IMR-90 (cell line): ENCODE data around the gene TBC1D22A. TPM values are rescaled to one million over a fixed set of nuclear protein-coding genes. Genes with fewer than 3 reads are reported as not detected.

Experiments
- ATAC-seq: fragments of 200-7000 bp; cut with Tn5 transposase; 2 replicates; pipeline ENCODE4 v1.9.1; 2020; ENCODE audit warnings: low read depth, mild to moderate bottlenecking, moderate library complexity
- BruUV-seq: library from RNA; stranded (reverse); fragments of 400-500 nt; replicated peaks from 2 replicates; lab custom pipeline; 2021; lab: Mats Ljungman, UMichigan
- CTCF ChIA-PET: fragments of 300-600 bp; formaldehyde crosslinking; extraction: SDS; loops from one replicate; lab custom pipeline; 2021; ENCODE audit warnings: antibody characterized with exemption; lab: Yijun Ruan, JAX
- POLR2A ChIA-PET: fragments of 300-600 bp; sonication (Branson Sonifier 250); formaldehyde crosslinking; loops from one replicate; lab custom pipeline; 2022; ENCODE audit warnings: antibody characterized with exemption; ENCODE audit not compliant: unreplicated experiment; lab: Charles Lee
- DNase-seq: peaks from one replicate; pipeline ENCODE4 v3.0.0; 2013
- H2AFZ ChIP-seq: replicated peaks from 2 replicates; pipeline ENCODE3; 2013; ENCODE audit warnings: low read length, mild to moderate bottlenecking; ENCODE audit not compliant: poor library complexity
- H2AK5ac ChIP-seq: 2 replicates; pipeline ENCODE4 v1.6.1; 2013; ENCODE audit warnings: low read depth, low read length, inconsistent platforms
- H2AK9ac ChIP-seq: replicated peaks from 2 replicates; pipeline ENCODE3; 2013; ENCODE audit warnings: mild to moderate bottlenecking, low read depth, low read length, moderate library complexity; ENCODE audit not compliant: poor library complexity
- H2BK120ac ChIP-seq: 2 replicates; pipeline ENCODE4 v1.6.1; 2013; ENCODE audit warnings: low read depth, low read length, inconsistent platforms
- H2BK15ac ChIP-seq: 3 replicates; pipeline ENCODE4 v1.6.1; 2013; ENCODE audit warnings: low read depth, low read length, inconsistent platforms
- H2BK20ac ChIP-seq: 2 replicates; pipeline ENCODE4 v1.6.1; 2013; ENCODE audit warnings: low read depth, mild to moderate bottlenecking, inconsistent platforms, low read length, moderate library complexity
- H2BK5ac ChIP-seq: 2 replicates; pipeline ENCODE4 v1.6.1; 2013; ENCODE audit warnings: mild to moderate bottlenecking, low read depth, low read length, inconsistent platforms; ENCODE audit not compliant: poor library complexity, severe bottlenecking
- H3K14ac ChIP-seq: replicated peaks from 2 replicates; pipeline ENCODE4 v1.6.1; 2013; ENCODE audit warnings: low read depth, low read length, inconsistent platforms
- H3K18ac ChIP-seq: 2 replicates; pipeline ENCODE4 v1.6.1; 2013; ENCODE audit warnings: low read depth, low read length, control low read depth
- H3K23ac ChIP-seq: 2 replicates; pipeline ENCODE4 v1.6.1; 2013; ENCODE audit warnings: low read depth, low read length, inconsistent platforms
- H3K27ac ChIP-seq: 2 replicates; pipeline ENCODE4 v1.5.1; 2013; ENCODE audit warnings: mild to moderate bottlenecking, control low read depth, low read length; ENCODE audit not compliant: insufficient read depth
- H3K27me3 ChIP-seq: 2 replicates; pipeline ENCODE4 v1.6.1; 2013; ENCODE audit warnings: low read length; ENCODE audit not compliant: control insufficient read depth, insufficient read depth
- H3K36me3 ChIP-seq: 2 replicates; pipeline ENCODE4 v1.6.1; 2013; ENCODE audit warnings: low read length, mixed read lengths; ENCODE audit not compliant: control insufficient read depth, insufficient read depth
- H3K4ac ChIP-seq: 2 replicates; pipeline ENCODE4 v1.6.1; 2013; ENCODE audit warnings: low read depth, low read length, inconsistent platforms
- H3K4me1 ChIP-seq: 2 replicates; pipeline ENCODE4 v1.6.1; 2013; ENCODE audit warnings: low read length, mixed read lengths; ENCODE audit not compliant: control insufficient read depth, insufficient read depth
- H3K4me2 ChIP-seq: 2 replicates; pipeline ENCODE4 v1.6.1; 2013; ENCODE audit warnings: low read depth, mild to moderate bottlenecking, control low read depth, low read length, moderate library complexity
- H3K4me3 ChIP-seq: 2 replicates; pipeline ENCODE4 v1.5.1; 2013; ENCODE audit warnings: low read depth, mild to moderate bottlenecking, control low read depth, low read length, moderate library complexity; ENCODE audit not compliant: insufficient read depth
- H3K56ac ChIP-seq: 2 replicates; pipeline ENCODE4 v1.6.1; 2013; ENCODE audit warnings: low read length, inconsistent platforms; ENCODE audit not compliant: insufficient read depth; ENCODE audit errors: extremely low read depth
- H3K79me1 ChIP-seq, 2 experiments: 2 replicates each; pipeline ENCODE4 v1.6.1; 2013; ENCODE audit warnings: low read length in 2 of 2, inconsistent platforms in 1 of 2, low read depth in 1 of 2
- H3K9ac ChIP-seq: 2 replicates; pipeline ENCODE4 v1.6.1; 2013; ENCODE audit warnings: low read depth, low read length, control low read depth
- H3K9me1 ChIP-seq: 2 replicates; pipeline ENCODE4 v1.6.1; 2013; ENCODE audit warnings: low read length, inconsistent platforms; ENCODE audit not compliant: insufficient read depth
- H3K9me3 ChIP-seq: 2 replicates; pipeline ENCODE4 v1.6.1; 2013; ENCODE audit warnings: low read length; ENCODE audit not compliant: control insufficient read depth, insufficient read depth
- H4K20me1 ChIP-seq: 2 replicates; pipeline ENCODE4 v1.6.1; 2013; ENCODE audit warnings: low read length, inconsistent platforms; ENCODE audit not compliant: insufficient read depth
- H4K5ac ChIP-seq: 2 replicates; pipeline ENCODE4 v1.6.1; 2013; ENCODE audit warnings: mild to moderate bottlenecking, low read depth, low read length, control low read depth
- H4K8ac ChIP-seq, 2 experiments: 2 replicates each; pipeline ENCODE4 v1.6.1; 2013; ENCODE audit warnings: low read depth in 2 of 2, low read length in 2 of 2, control low read depth in 1 of 2, inconsistent platforms in 1 of 2
- H4K91ac ChIP-seq: 2 replicates; pipeline ENCODE4 v1.6.1; 2013; ENCODE audit warnings: low read depth, low read length, inconsistent platforms; ENCODE audit not compliant: insufficient read depth
- CEBPB ChIP-seq: IDR thresholded peaks from 2 replicates; pipeline ENCODE4 v1.6.1; 2012; ENCODE audit warnings: low read depth, low read length, improper control_type of control experiment
- CHD1 ChIP-seq: IDR thresholded peaks from 2 replicates; pipeline ENCODE4 v1.6.1; 2012; ENCODE audit warnings: low read depth, low read length, improper control_type of control experiment
- CTCF ChIP-seq: conservative IDR thresholded peaks from 2 replicates; pipeline ENCODE4 v1.5.1; 2012; ENCODE audit warnings: mild to moderate bottlenecking, low read depth, low read length, improper control_type of control experiment
- ELK1 ChIP-seq: fragments of 150-350 bp; IDR thresholded peaks from 2 replicates; pipeline ENCODE4 v1.6.1; 2016; ENCODE audit warnings: low read depth, mild to moderate bottlenecking, low read length, moderate library complexity, borderline replicate concordance
- FOS ChIP-seq: fragments of 150-350 bp; IDR thresholded peaks from 2 replicates; pipeline ENCODE4 v1.6.1; 2016; ENCODE audit warnings: low read depth, low read length
- MAFK ChIP-seq: IDR thresholded peaks from 2 replicates; pipeline ENCODE4 v1.6.1; 2012; ENCODE audit warnings: low read depth, low read length, improper control_type of control experiment
- MAZ ChIP-seq: IDR thresholded peaks from 2 replicates; pipeline ENCODE4 v1.6.1; 2012; ENCODE audit warnings: low read depth, mild to moderate bottlenecking, low read length, improper control_type of control experiment, moderate library complexity, borderline replicate concordance
- MXI1 ChIP-seq: IDR thresholded peaks from 2 replicates; pipeline ENCODE4 v1.6.1; 2012; ENCODE audit warnings: low read depth, mild to moderate bottlenecking, low read length, moderate library complexity, borderline replicate concordance
- NFE2L2 ChIP-seq: fragments of 150-350 bp; IDR thresholded peaks from 2 replicates; pipeline ENCODE4 v1.6.1; 2016; ENCODE audit warnings: low read depth, mild to moderate bottlenecking, low read length
- RAD21 ChIP-seq: IDR thresholded peaks from 2 replicates; pipeline ENCODE4 v1.6.1; 2012; ENCODE audit warnings: low read length, improper control_type of control experiment
- RCOR1 ChIP-seq: IDR thresholded peaks from 2 replicates; pipeline ENCODE4 v1.6.1; 2012; ENCODE audit warnings: mild to moderate bottlenecking, low read length, improper control_type of control experiment; ENCODE audit not compliant: insufficient replicate concordance
- RFX5 ChIP-seq: IDR thresholded peaks from 2 replicates; pipeline ENCODE4 v1.8.0; 2012; ENCODE audit warnings: low read depth, mild to moderate bottlenecking, low read length, moderate library complexity
- SMC3 ChIP-seq: fragments of 150-350 bp; IDR thresholded peaks from 2 replicates; pipeline ENCODE4 v1.6.1; 2016; ENCODE audit warnings: low read depth, mild to moderate bottlenecking, antibody characterized with exemption, low read length, moderate library complexity
- USF2 ChIP-seq: fragments of 150-350 bp; IDR thresholded peaks from 2 replicates; pipeline ENCODE4 v1.6.1; 2017; ENCODE audit warnings: mild to moderate bottlenecking, antibody characterized with exemption, low read length, low read depth
- WGBS, 2 experiments: methylation state at CpG; one replicate each; pipeline versions ENCODE4 v1.1.5 to v1.1.7; 2013; ENCODE audit warnings: missing lambda C conversion rate in 2 of 2; ENCODE audit not compliant: insufficient read length in 1 of 2; ENCODE audit errors: extremely low coverage in 2 of 2; 5-methylcytosine and 5-hydroxymethylcytosine counted together
- dilution Hi-C: fragments of 300-500 bp; cut with HindIII; formaldehyde crosslinking; loops from one replicate; pipeline ENCODE4 v1.14.3; 2018; ENCODE audit warnings: low sequenced_read_pairs; ENCODE audit not compliant: unreplicated experiment
- in situ Hi-C: fragments of 300-500 bp; cut with MboI; formaldehyde crosslinking; loops from 3 replicates; pipeline ENCODE4 v1.14.3; 2019; ENCODE audit warnings: low sequenced_read_pairs, inconsistent platforms, mixed read lengths
- intact Hi-C: fragments of 100-400 bp; cut with micrococcal nuclease; formaldehyde crosslinking; loops from 2 replicates; pipeline ENCODE4 v1.10.0; 2022
- polyA plus RNA-seq, 3 experiments: library from polyadenylated mRNA; depleted of rRNA; stranded (reverse); fragments of >200 nt; gene quantifications; 2 replicates each; pipeline ENCODE4 v1.2.3, GENCODE V29; 2012; ENCODE audit warnings: low replicate concordance in 1 of 3
- total RNA-seq: library from RNA; depleted of rRNA; stranded (reverse); fragments of >200 nt; gene quantifications from 2 replicates; pipeline ENCODE4 v1.2.3, GENCODE V29; 2012

Gene TBC1D22A
- total and polyA plus RNA-seq, 2 of the 4 experiments (the other 2 are of a cell fraction): 9.0 to 16.7 TPM

GRCh38 chr22:46957521-46957920 lies 195.1 kb downstream of the TBC1D22A start:
- Histone ChIP-seq H3K18ac (no peak overlapping the region), H2AK9ac (no peak overlapping the region), H2BK120ac (no peak overlapping the region), H2BK15ac (no peak overlapping the region), H3K9ac (no peak overlapping the region), H3K79me1 (peaks cover 19 to 20% of the 10 kb centered on the region in 2 experiments; a peak in 3 of 4 replicates), H4K91ac (no peak overlapping the region), H4K5ac (no peak overlapping the region), H3K9me3 (no peaks in the 10 kb centered on the region), H4K8ac (no peak overlapping the region), H4K20me1 (peaks cover 7% of the 10 kb centered on the region; the same call in 1 of the 2 replicates), H2BK20ac (no peak overlapping the region), H3K27me3 (no peaks in the 10 kb centered on the region), H3K56ac (no peak overlapping the region), H3K23ac (no peak overlapping the region), H3K27ac (no peak overlapping the region), H3K4me3 (no peak overlapping the region), H3K4me2 (no peak overlapping the region), H3K4me1 (no peaks in the 10 kb centered on the region), H3K9me1 (peaks cover 3% of the 10 kb centered on the region; the same call in 1 of the 2 replicates), H3K4ac (no peak overlapping the region), H3K36me3 (no peaks in the 10 kb centered on the region), H2AFZ (peak overlapping the region; percentile 12), H2AK5ac (no peak overlapping the region), H2BK5ac (no peak overlapping the region), H3K14ac (no peak overlapping the region)
- dilution Hi-C loops (no loop called here), in situ Hi-C loops (no loop called here), intact Hi-C loops (no loop called here)
- WGBS, 2 experiments: 100% methylated on average over 4 of the region's 12 CpGs; no CpG with 5 or more reads in 1 of the 2 experiments
- TF ChIP-seq RFX5 (no peak), CTCF (no peak), MAZ (no peak), CHD1 (no peak), SMC3 (no peak), USF2 (no peak), MXI1 (no peak), FOS (no peak), CEBPB (no peak), RAD21 (no peak), NFE2L2 (no peak), RCOR1 (no peak), ELK1 (no peak), MAFK (no peak)
- ChIA-PET CTCF (no interaction called here), POLR2A (no interaction called here)
- no peak for ATAC-seq
- BruUV-seq: no TSS peak
- DNase-seq: no peak
